ENCODE data around the gene VEGFB. TPM values are rescaled to one million over a fixed set of nuclear protein-coding genes. Genes with fewer than 3 reads are reported as not detected.
A peak's percentile ranks its signal among the peaks of the same experiment; 100 is the strongest.

Gene VEGFB
- polyA plus RNA-seq, 3 donors from 2014 or later: 6.7 to 10.3 (median 9.4) TPM

DNA sequence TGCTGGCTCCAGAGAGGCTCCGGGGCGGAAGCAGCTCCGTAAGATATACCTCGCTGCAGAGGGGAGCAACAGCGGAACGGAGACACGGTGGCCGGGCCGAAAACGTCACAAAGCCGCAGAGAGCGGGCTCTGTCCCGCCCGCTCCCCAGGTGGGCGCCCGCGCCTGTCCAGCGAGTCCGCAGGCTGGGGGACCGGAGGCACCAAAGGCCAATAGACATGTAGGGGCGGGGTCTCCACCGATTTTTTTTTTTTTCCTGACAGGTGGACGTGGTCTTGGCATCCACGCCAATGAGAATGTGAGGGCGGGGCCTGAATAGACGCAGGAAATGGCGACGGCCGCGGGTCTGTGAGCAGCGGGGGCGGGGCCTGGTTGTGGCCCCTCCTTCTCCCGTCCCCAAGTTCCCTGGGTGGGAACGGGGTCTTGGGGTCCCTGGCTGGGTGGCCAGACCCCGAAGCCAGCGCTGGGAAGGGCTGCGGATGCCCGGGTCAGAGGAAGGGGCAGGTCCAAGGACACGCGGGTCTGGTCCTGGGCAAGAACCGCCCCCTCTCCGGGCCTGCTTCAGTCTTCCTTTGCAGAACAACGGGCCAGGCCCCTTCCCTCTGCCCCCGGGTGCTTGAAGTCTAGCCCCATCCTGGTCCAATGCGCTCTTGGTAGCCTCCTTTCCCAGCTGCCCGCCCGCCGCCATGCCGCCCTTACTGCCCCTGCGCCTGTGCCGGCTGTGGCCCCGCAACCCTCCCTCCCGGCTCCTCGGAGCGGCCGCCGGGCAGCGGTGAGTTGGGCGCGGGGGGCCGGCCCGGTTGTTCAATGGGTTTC is 4.0 kb upstream of the VEGFB start, which contains the start of gene DNAJC4:
Gene DNAJC4, plus strand, starts transcription at position 378 of the 814 bp plus-strand sequence. Its CDS starts 307 bp downstream, at position 685.
- peak within 1 kb of the TSS; percentile 86 to 94 (median 87) for H3K4me3 Mint-ChIP-seq
- H3K4me1 Mint-ChIP-seq: peaks cover 38 to 51% of the 10 kb centered on the region in 2 donors
- DNase-seq: peak; percentile 90 to 91 (median 90)
- peak within 1 kb of the TSS; percentile 82 to 94 (median 89) for H3K27ac Mint-ChIP-seq
- H3K9me3 Mint-ChIP-seq: no peaks in the 10 kb centered on the region
- peaks cover 0 to 3% (median 2%) of the 10 kb centered on the region in 3 donors for H3K27me3 Mint-ChIP-seq (ENCODE audit: low read depth in 3 of 3)
- H3K36me3 Mint-ChIP-seq: no peaks in the 10 kb centered on the region

- Mint-ChIP-seq H3K36me3 (no peaks in the 10 kb centered on the region), H3K9me3 (no peaks in the 10 kb centered on the region), H3K27me3 (ENCODE audit: low read depth in 3 of 3) (peaks cover 0 to 2% (median 1%) of the 10 kb centered on the region in 3 donors), H3K4me1 (peaks cover 40 to 50% of the 10 kb centered on the region in 2 donors), H3K27ac (peak overlapping the region; percentile 82 to 94 (median 89)), H3K4me3 (peak overlapping the region; percentile 86 to 94 (median 87))
- no peak for DNase-seq
These were observed 3.4 kb upstream of the VEGFB start for GRCh38 chr11:64230985-64231365.

DNA sequence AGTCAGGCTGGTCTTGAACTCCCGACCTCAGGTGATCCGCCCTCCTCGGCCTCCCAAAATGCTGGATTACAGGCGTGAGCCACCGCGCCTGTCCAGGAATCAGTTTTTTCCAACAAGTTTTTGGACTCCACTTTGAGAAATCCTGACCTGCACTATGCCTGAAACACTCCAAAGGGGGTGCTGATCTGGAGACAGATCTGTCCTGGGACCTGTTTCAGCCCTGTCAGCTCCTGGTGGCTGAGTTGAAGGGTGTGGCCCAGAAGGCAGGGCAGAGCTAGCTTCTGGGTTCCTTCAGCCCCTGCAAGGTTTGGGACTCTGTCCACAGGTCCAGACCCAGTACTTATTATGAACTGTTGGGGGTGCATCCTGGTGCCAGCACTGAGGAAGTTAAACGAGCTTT is 2.8 kb upstream of the VEGFB start:
- no peak for DNase-seq
- H3K9me3 Mint-ChIP-seq: no peaks in the 10 kb centered on the region
- H3K27me3 Mint-ChIP-seq (ENCODE audit: low read depth in 3 of 3): peaks cover 0 to 2% (median 1%) of the 10 kb centered on the region in 3 donors
- H3K27ac Mint-ChIP-seq: peak overlapping the region in 4 of 6 donors; percentile 34 to 83 (median 80)
- peaks cover 40 to 50% of the 10 kb centered on the region in 2 donors for H3K4me1 Mint-ChIP-seq
- no peaks in the 10 kb centered on the region for H3K36me3 Mint-ChIP-seq
- peak overlapping the region; percentile 57 to 94 (median 86) for H3K4me3 Mint-ChIP-seq

DNA sequence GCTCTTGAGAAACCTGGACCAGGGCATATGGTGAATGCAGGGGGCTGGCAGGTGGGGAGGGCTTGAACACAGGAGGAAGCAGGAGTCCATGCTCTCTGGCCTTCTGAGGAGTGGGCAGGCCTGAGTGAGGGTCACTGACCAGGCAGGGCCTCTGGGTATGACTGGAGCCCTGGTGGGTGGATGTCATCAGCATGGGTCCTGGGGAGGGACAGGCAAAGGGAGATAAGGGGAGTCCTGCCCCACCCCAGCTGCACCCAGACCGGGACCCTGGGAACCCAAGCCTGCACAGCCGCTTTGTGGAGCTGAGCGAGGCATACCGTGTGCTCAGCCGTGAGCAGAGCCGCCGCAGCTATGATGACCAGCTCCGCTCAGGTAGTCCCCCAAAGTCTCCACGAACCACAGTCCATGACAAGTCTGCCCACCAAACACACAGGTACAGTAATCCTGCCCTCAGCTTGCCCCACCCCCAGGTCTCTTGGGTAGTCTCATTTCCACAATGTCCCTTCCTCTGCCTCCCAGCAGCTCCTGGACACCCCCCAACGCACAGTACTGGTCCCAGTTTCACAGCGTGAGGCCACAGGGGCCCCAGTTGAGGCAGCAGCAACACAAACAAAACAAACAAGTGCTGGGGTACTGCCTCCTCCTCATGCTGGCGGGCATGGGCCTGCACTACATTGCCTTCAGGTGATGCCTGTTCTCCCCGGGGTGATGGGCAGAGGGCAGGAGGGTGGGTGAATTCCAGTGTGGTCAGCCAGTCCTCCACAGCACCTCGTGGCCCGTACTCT is 2.0 kb upstream of the VEGFB start:
- Mint-ChIP-seq H3K4me1 (peaks cover 34 to 44% of the 10 kb centered on the region in 2 donors), H3K4me3 (peak overlapping the region; percentile 57 to 94 (median 79)), H3K27me3 (ENCODE audit: low read depth in 3 of 3) (peaks cover 0 to 1% (median 0%) of the 10 kb centered on the region in 3 donors), H3K27ac (peak overlapping the region in 4 of 6 donors; percentile 69 to 83 (median 80)), H3K9me3 (no peaks in the 10 kb centered on the region), H3K36me3 (no peaks in the 10 kb centered on the region)
- DNase-seq: no peak

DNA sequence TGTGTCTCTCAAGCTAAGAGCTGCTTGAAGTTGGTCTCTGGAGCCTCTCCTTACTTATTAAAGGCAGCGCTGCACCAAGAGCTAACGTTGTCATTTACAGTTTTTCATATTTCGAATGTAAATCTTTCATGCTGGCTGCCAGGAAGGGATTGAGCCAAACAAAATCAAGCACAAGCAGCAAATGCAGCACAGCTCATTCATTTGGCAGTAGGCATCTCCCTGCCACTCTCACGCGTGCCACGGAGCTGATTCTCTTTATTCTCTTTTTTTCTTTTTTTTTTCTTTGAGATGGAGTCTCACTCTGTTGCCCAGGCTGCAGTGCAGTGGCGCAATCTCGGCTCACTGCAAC is 1.4 kb upstream of the VEGFB start:
- H3K4me3 Mint-ChIP-seq: peak overlapping the region; percentile 36 to 79 (median 61)
- no peak for DNase-seq
- peaks cover 29 to 38% of the 10 kb centered on the region in 2 donors for H3K4me1 Mint-ChIP-seq
- no peaks in the 10 kb centered on the region for H3K36me3 Mint-ChIP-seq
- peaks cover 0 to 1% (median 0%) of the 10 kb centered on the region in 3 donors for H3K27me3 Mint-ChIP-seq (ENCODE audit: low read depth in 3 of 3)
- H3K27ac Mint-ChIP-seq: peak overlapping the region in 4 of 6 donors; percentile 36 to 82 (median 62)
- H3K9me3 Mint-ChIP-seq: no peaks in the 10 kb centered on the region

GRCh38 chr11:64234647-64235379 is 429 bp downstream of the VEGFB start:
- no peaks in the 10 kb centered on the region for H3K9me3 Mint-ChIP-seq
- peak; percentile 62 to 63 (median 62) for DNase-seq

DNA sequence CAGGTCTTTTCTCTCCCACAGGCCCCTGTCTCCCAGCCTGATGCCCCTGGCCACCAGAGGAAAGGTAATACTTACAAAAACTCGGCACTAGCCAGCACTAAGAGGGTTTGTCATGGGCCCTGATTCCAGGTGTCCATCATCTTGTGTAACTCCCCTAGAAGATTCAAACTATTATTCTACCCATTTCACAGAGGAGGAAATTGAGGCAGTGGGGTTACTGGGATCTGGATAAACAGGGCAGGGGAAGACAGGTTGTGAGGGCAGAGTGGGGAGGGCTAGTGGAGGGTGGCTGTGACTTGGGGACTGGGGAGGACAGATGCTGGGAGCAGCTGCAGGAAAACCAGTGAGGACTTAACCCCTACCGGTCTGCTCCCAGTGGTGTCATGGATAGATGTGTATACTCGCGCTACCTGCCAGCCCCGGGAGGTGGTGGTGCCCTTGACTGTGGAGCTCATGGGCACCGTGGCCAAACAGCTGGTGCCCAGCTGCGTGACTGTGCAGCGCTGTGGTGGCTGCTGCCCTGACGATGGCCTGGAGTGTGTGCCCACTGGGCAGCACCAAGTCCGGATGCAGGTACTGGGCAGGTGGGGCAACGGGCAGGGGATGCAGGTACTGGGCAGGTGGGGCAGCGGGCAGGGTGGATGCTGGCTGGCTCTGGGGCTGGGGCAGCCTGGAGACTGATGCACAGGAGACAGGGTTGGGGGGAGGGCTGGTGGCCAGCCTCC is 1.2 kb downstream of the VEGFB start:
- H3K36me3 Mint-ChIP-seq: no peaks in the 10 kb centered on the region
- DNase-seq: no peak
- H3K27ac Mint-ChIP-seq: peak overlapping the region; percentile 29 to 80 (median 70)
- H3K4me1 Mint-ChIP-seq: peaks cover 21 to 37% of the 10 kb centered on the region in 2 donors
- H3K4me3 Mint-ChIP-seq: peak overlapping the region; percentile 76 to 80 (median 79)
- peaks cover 1 to 5% (median 3%) of the 10 kb centered on the region in 3 donors for H3K27me3 Mint-ChIP-seq (ENCODE audit: low read depth in 3 of 3)
- no peaks in the 10 kb centered on the region for H3K9me3 Mint-ChIP-seq

More at GRCh38 chr11:64234647-64235379, 429 bp downstream of the VEGFB start:
- Mint-ChIP-seq H3K4me3 (peak overlapping the region; percentile 76 to 80 (median 79)), H3K36me3 (no peaks in the 10 kb centered on the region), H3K4me1 (peaks cover 19 to 33% of the 10 kb centered on the region in 2 donors), H3K27me3 (ENCODE audit: low read depth in 3 of 3) (peaks cover 0 to 3% (median 0%) of the 10 kb centered on the region in 3 donors), H3K27ac (peak overlapping the region in 5 of 6 donors; percentile 55 to 80 (median 68))

DNA sequence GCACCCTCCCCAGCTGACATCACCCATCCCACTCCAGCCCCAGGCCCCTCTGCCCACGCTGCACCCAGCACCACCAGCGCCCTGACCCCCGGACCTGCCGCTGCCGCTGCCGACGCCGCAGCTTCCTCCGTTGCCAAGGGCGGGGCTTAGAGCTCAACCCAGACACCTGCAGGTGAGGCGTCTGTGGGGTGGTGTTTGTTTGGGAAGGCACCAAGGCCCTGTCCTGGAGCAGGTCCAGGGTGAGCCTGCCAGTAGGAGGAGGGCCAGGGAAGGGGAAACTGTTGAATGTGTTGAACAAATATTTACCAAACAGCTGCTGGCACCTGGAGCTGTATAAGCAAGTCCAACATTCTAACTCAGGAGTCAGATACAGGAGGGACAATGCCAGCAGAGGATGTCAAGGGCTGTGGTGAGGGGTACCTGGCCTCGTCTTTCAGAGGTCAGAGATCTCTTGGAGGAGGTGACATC is 3.1 kb downstream of the VEGFB start:
- Mint-ChIP-seq H3K4me1 (peaks cover 16 to 31% of the 10 kb centered on the region in 2 donors), H3K27me3 (ENCODE audit: low read depth in 3 of 3) (peaks cover 9 to 12% (median 10%) of the 10 kb centered on the region in 3 donors), H3K36me3 (no peaks in the 10 kb centered on the region), H3K4me3 (no peak overlapping the region), H3K27ac (peak overlapping the region in 3 of 6 donors; percentile 26 to 100 (median 62)), H3K9me3 (no peaks in the 10 kb centered on the region)
- DNase-seq: no peak

GRCh38 chr11:64238076-64238475 is 3.7 kb downstream of the VEGFB start:
- H3K27me3 Mint-ChIP-seq (ENCODE audit: low read depth in 3 of 3): peaks cover 9 to 11% (median 10%) of the 10 kb centered on the region in 3 donors
- H3K9me3 Mint-ChIP-seq: no peaks in the 10 kb centered on the region
- no peak overlapping the region for H3K4me3 Mint-ChIP-seq
- no peak for DNase-seq
- H3K4me1 Mint-ChIP-seq: peaks cover 16 to 31% of the 10 kb centered on the region in 2 donors
- peak overlapping the region; percentile 8 to 100 (median 84) for H3K27ac Mint-ChIP-seq
- H3K36me3 Mint-ChIP-seq: no peaks in the 10 kb centered on the region

DNA sequence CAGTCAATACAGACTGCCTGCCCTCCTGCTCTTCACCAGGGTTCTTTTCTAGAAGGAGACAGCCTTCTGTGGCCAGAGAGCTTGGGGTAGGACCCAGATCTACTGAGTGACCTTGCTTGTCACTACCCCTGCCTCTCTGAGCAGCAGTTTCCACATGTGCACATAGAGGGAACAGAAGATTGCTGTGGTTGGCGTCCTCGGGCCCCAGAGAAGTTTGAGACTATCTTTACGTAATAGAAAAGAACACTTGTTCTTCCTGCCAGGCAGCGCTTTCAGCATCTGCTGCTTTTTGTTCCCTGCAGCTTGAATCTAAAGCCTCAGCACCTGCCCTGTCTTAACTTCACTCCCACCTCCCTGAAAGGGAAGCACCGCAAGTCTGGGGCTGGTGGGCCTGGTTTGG is 4.6 kb downstream of the VEGFB start:
- Mint-ChIP-seq H3K4me3 (peak overlapping the region in 4 of 5 donors; percentile 17 to 33 (median 27)), H3K36me3 (peaks cover 0 to 3% (median 0%) of the 10 kb centered on the region in 3 donors), H3K27me3 (ENCODE audit: low read depth in 3 of 3) (peaks cover 10 to 17% (median 12%) of the 10 kb centered on the region in 3 donors), H3K4me1 (peaks cover 25 to 36% of the 10 kb centered on the region in 2 donors), H3K9me3 (no peaks in the 10 kb centered on the region), H3K27ac (peak overlapping the region; percentile 60 to 100 (median 87))
- DNase-seq: no peak

- peaks cover 27 to 36% of the 10 kb centered on the region in 2 donors for H3K4me1 Mint-ChIP-seq
- peak overlapping the region; percentile 84 to 94 (median 85) for H3K4me3 Mint-ChIP-seq
These were observed 5.5 kb downstream of the VEGFB start for GRCh38 chr11:64239662-64240434.

More at GRCh38 chr11:64239662-64240434, 5.5 kb downstream of the VEGFB start:
- Mint-ChIP-seq H3K9me3 (no peaks in the 10 kb centered on the region), H3K27ac (peak overlapping the region; percentile 99 to 100 (median 99)), H3K27me3 (ENCODE audit: low read depth in 3 of 3) (peaks cover 12 to 17% (median 13%) of the 10 kb centered on the region in 3 donors), H3K36me3 (peaks cover 0 to 3% (median 0%) of the 10 kb centered on the region in 3 donors)
- no peak for DNase-seq
